ENCODE results near the gene ACOT11.

- TF ChIP-seq POLR2A (IDR thresholded peaks at IDR 0.05) (no peak), CTCF (IDR thresholded peaks at IDR 0.05) (no peak), POLR2AphosphoS5 (IDR thresholded peaks at IDR 0.05) (no peak), EP300 (IDR thresholded peaks at IDR 0.05) (no peak)
Observed at GRCh38 chr1:54571803-54572541, 23.9 kb downstream of the ACOT11 start.

All from sigmoid colon (tissue), 4 donors.